K562 (cell line): ENCODE measurements around the gene COL4A2. TPM values are rescaled to one million over a fixed set of nuclear protein-coding genes. Genes with fewer than 3 reads are reported as not detected.

ENCODE experiments used
- ATAC-seq: fragments of 200-7000 bp; cut with Tn5 transposase; 3 replicates; pipeline ENCODE4 v1.9.1; 2020; ENCODE audit warnings: moderate library complexity
- BruUV-seq: library from RNA; stranded (reverse); fragments of 400-500 nt; replicated peaks from 2 replicates; lab custom pipeline; 2021; lab: Mats Ljungman, UMichigan
- CTCF ChIA-PET: fragments of 300-600 bp; formaldehyde crosslinking; extraction: SDS; loops from one replicate; lab custom pipeline; 2021; ENCODE audit warnings: low intra/inter-chr PET ratio; lab: Yijun Ruan, JAX
- POLR2A ChIA-PET: fragments of 300-600, 350-650 bp; sonication (Branson Sonifier 250); formaldehyde crosslinking; extraction: SDS; loops from one replicate; lab custom pipeline; 2021; ENCODE audit warnings: antibody characterized with exemption, inconsistent platforms; lab: Yijun Ruan, JAX
- DNase-seq, 4 experiments: peaks; one replicate each; pipeline versions ENCODE4 v3.0.0 to v3.0.0-alpha.2; 2011 to 2018; ENCODE audit warnings: low spot score in 3 of 4, mixed read lengths in 3 of 4; ENCODE audit errors: extremely low read depth in 1 of 4
- FAIRE-seq: peaks from 2 replicates; lab custom pipeline; 2011; peaks lifted over from hg19 to GRCh38; lab: Jason Lieb, UNC
- H2AFZ ChIP-seq: 2 replicates; pipeline ENCODE4 v1.6.0; 2011; ENCODE audit warnings: low read depth, low read length, control low read depth, inconsistent platforms
- H3K27ac ChIP-seq: fragments of 200-600 bp; 3 replicates; pipeline ENCODE4 v1.8.0; 2011; ENCODE audit warnings: low read depth, mild to moderate bottlenecking, control low read depth, inconsistent platforms, low read length, moderate library complexity, mixed read lengths; ENCODE audit errors: extremely low read depth
- H3K27me3 ChIP-seq, 2 experiments: fragments of 300-600 bp in 1 of 2; 2 replicates in 1 of 2; 3 replicates in 1 of 2; pipeline versions ENCODE4 v1.6.0 to v1.8.0; 2011; ENCODE audit warnings: inconsistent platforms in 2 of 2, low read length in 2 of 2, mild to moderate bottlenecking in 1 of 2, mixed read lengths in 1 of 2, moderate library complexity in 1 of 2; ENCODE audit not compliant: control insufficient read depth in 2 of 2, insufficient read depth in 2 of 2
- H3K36me3 ChIP-seq: fragments of 300-600 bp; 3 replicates; pipeline ENCODE4 v1.8.0; 2011; ENCODE audit warnings: mild to moderate bottlenecking, low read length, inconsistent platforms; ENCODE audit not compliant: control insufficient read depth, insufficient read depth
- H3K4me1 ChIP-seq, 2 experiments: fragments of 200-600 bp in 1 of 2; replicated peaks in 1 of 2; 2 replicates in 1 of 2; 3 replicates in 1 of 2; pipeline versions ENCODE4 v1.5.1 to v1.8.0; 2011; ENCODE audit warnings: inconsistent platforms in 2 of 2, low read length in 2 of 2, mild to moderate bottlenecking in 1 of 2, mixed read lengths in 1 of 2, moderate library complexity in 1 of 2; ENCODE audit not compliant: control insufficient read depth in 2 of 2, insufficient read depth in 2 of 2
- H3K4me2 ChIP-seq: 2 replicates; pipeline ENCODE4 v1.6.1; 2011; ENCODE audit warnings: low read length, control low read depth, inconsistent platforms, mixed read lengths; ENCODE audit not compliant: insufficient read depth
- H3K4me3 ChIP-seq: fragments of 200-600 bp; sonication (generic), shearing (Covaris generic); 2 replicates; pipeline ENCODE4 v1.5.1; 2016; ENCODE audit warnings: control low read depth, inconsistent platforms
- H3K79me2 ChIP-seq: fragments of 200-600 bp; 3 replicates; pipeline ENCODE4 v1.8.0; 2011; ENCODE audit warnings: low read length, inconsistent platforms; ENCODE audit not compliant: control insufficient read depth, insufficient read depth
- H3K9ac ChIP-seq, 2 experiments: 2 replicates each; pipeline versions ENCODE4 v1.6.0 to v1.6.1; 2011; ENCODE audit warnings: low read depth in 2 of 2, low read length in 2 of 2, control low read depth in 1 of 2, inconsistent platforms in 1 of 2, mild to moderate bottlenecking in 1 of 2, mixed read lengths in 1 of 2; ENCODE audit not compliant: insufficient read depth in 1 of 2
- H3K9me1 ChIP-seq: one replicate; pipeline ENCODE4 v1.6.0; 2011; ENCODE audit warnings: inconsistent platforms, mild to moderate bottlenecking, low read length, moderate library complexity; ENCODE audit not compliant: control insufficient read depth, insufficient read depth
- H3K9me3 ChIP-seq: replicated peaks from 2 replicates; pipeline ENCODE4 v1.5.1; 2011; ENCODE audit warnings: low read depth, low read length, inconsistent platforms; ENCODE audit not compliant: control insufficient read depth, insufficient read depth
- H4K20me1 ChIP-seq: replicated peaks from 2 replicates; pipeline ENCODE4 v1.6.1; 2011; ENCODE audit warnings: low read length, inconsistent platforms, mixed read lengths; ENCODE audit not compliant: control insufficient read depth, insufficient read depth
- ARID1B ChIP-seq: fragments of 450-650 bp; IDR thresholded peaks from 2 replicates; pipeline ENCODE4 v1.6.1; 2016; ENCODE audit warnings: antibody characterized with exemption, mild to moderate bottlenecking, inconsistent platforms
- C11orf30 ChIP-seq: fragments of 450-650 bp; IDR thresholded peaks from 2 replicates; pipeline ENCODE4 v1.6.1; 2016; ENCODE audit warnings: low read depth, mild to moderate bottlenecking
- CAMTA2 ChIP-seq: fragments of 250-450 bp; sonication (Bioruptor Pico); conservative IDR thresholded peaks from 2 replicates; pipeline ENCODE4 v1.5.1; 2022
- MAFF ChIP-seq: IDR thresholded peaks from 2 replicates; pipeline ENCODE4 v1.6.1; 2012; ENCODE audit warnings: low read length, improper control_type of control experiment
- MAFG ChIP-seq: fragments of 450-650 bp; conservative IDR thresholded peaks from 2 replicates; pipeline ENCODE4 v1.6.1; 2016; ENCODE audit warnings: missing genetic modification characterization, missing compliant biosample characterization
- MAFK ChIP-seq: IDR thresholded peaks from 2 replicates; pipeline ENCODE4 v1.6.1; 2011; ENCODE audit warnings: low read length, improper control_type of control experiment
- NEUROD1 ChIP-seq: fragments of 150-350 bp; IDR thresholded peaks from 2 replicates; pipeline ENCODE4 v1.6.1; 2014; ENCODE audit warnings: borderline replicate concordance, low read length, low read depth; ENCODE audit not compliant: partially characterized antibody
- NFE2 ChIP-seq: IDR thresholded peaks from 2 replicates; pipeline ENCODE4 v1.6.1; 2014; ENCODE audit warnings: antibody characterized with exemption, low read depth
- NFIC ChIP-seq: fragments of 450-650 bp; IDR thresholded peaks from 2 replicates; pipeline ENCODE4 v1.6.1; 2017; ENCODE audit warnings: mild to moderate bottlenecking, inconsistent platforms
- ZC3H11A ChIP-seq: IDR thresholded peaks from 2 replicates; pipeline ENCODE4 v1.6.1; 2012; ENCODE audit warnings: low read depth, low read length, improper control_type of control experiment
- ZNF121 ChIP-seq: sonication (generic); formaldehyde crosslinking; conservative IDR thresholded peaks from 2 replicates; pipeline ENCODE4 v1.8.0; 2022; ENCODE audit warnings: missing genetic modification reagents
- ZNF316 ChIP-seq: fragments of 450-650 bp; IDR thresholded peaks from 2 replicates; pipeline ENCODE4 v1.6.1; 2016
- WGBS: fragments of 100-300 bp; shearing (Covaris generic); methylation state at CpG from one replicate; pipeline ENCODE4 v1.1.6; 2016; ENCODE audit warnings: low coverage, mixed read lengths; ENCODE audit not compliant: insufficient coverage; ENCODE audit errors: missing lambda C conversion rate; 5-methylcytosine and 5-hydroxymethylcytosine counted together
- in situ Hi-C: fragments of 300-500 bp; cut with MboI; formaldehyde crosslinking; loops from 4 replicates; pipeline ENCODE4 v1.15.0; 2018; ENCODE audit warnings: inconsistent platforms, mixed read lengths
- intact Hi-C: fragments of 100-400 bp; cut with micrococcal nuclease; formaldehyde crosslinking; loops from 2 replicates; pipeline ENCODE4 v1.14.2; 2022
- polyA plus RNA-seq, 8 experiments: library from polyadenylated mRNA; depleted of rRNA in 4 of 8; stranded (reverse) in 5 of 8; unstranded in 3 of 8; fragments of >200 nt; fragmentation: Nextera tagmentation in 2 of 8; fragmentation: Illumina TruSeq in 1 of 8; extraction: Ambion mirVana in 2 of 8; extraction: Trizol in 1 of 8; gene quantifications; 2 replicates each; pipeline versions ENCODE4 v1.2.1 to v1.2.3, GENCODE V29; 2011 to 2014; ENCODE audit warnings: inconsistent platforms in 1 of 8, missing spikeins in 1 of 8
- total RNA-seq, 7 experiments: library from RNA; depleted of rRNA in 6 of 7; stranded (reverse); fragments of >200 nt in 6 of 7; fragmentation: Illumina TruSeq in 2 of 7; extraction: Trizol in 2 of 7; gene quantifications; 2 replicates each; pipeline versions ENCODE4 v1.2.1 to v1.2.3, GENCODE V29; 2011 to 2021; ENCODE audit warnings: low replicate concordance in 1 of 7
- TF ChIP-seq, protein P1 (sequence below): fragments of 250-450 bp; sonication (Bioruptor Pico); IDR thresholded peaks from 2 replicates; pipeline ENCODE4 v1.5.0; 2020; ENCODE audit warnings: mild to moderate bottlenecking

Gene COL4A2
- total and polyA plus RNA-seq, 9 of the 15 experiments (the other 6 are each of a cell fraction or from before 2014, with no cell fraction given): 0.13 to 15.2 (median 8.1) TPM

DNA sequence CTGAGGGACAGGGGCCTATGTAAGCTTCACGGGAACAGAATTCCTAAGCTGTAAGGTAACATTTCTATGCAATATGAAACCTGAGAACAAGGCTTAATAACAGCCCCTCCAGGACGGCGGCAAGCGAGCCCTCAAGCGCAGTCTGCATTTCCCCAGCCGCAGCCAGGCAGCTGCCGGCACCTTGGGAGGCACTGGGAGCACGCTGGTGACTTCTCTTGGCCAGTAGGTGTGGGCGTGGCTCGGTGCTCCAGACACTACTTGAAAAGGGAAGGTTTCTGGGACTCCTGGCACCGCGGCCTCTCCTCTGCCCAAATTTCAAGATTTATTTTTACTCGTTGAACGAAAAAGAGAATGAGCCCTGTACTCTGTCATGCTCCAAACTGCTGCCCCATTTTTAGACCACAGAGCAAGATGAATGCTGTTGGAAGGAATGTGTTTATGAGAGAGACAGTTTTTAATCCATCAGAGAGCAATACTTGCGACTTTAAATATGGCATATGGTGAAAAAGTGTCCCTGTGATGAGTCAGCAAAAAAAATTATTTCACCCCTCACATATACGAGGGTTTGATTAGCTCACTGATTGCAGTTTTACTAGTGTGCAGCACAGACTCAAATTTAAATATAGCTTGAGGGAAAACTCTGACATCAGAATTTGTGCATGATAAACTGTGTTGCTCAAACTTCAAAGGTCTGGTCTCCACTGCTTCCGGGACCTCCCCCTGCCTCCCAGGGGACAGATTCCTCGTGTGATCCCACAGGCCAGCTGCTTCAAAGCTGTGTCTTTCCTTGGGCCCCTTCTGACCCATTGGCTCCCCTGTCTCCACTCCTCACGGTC, 81.2 kb downstream of the COL4A2 start:
- DNase-seq (no peak), ATAC-seq (no peak), FAIRE-seq (no peak)
- intact Hi-C loops: no loop called here
- no peak overlapping the region for H3K4me3 ChIP-seq
- no peak overlapping the region for H2AFZ ChIP-seq
- in situ Hi-C loops: no loop called here
- ChIA-PET POLR2A (interaction anchor here (0.9 kb wide), 1 partner anchor 15 kb away, joined by 3 read pairs; no protein-coding TSS in a partner anchor), CTCF (no interaction called here)
- H3K9me3 ChIP-seq: no peaks in the 10 kb centered on the region
- no TSS peak for BruUV-seq
- H3K9me1 ChIP-seq: no peaks in the 10 kb centered on the region
- no peaks in the 10 kb centered on the region for H3K4me1 ChIP-seq
- H3K4me2 ChIP-seq: no peak overlapping the region
- peaks cover 5 to 32% of the 10 kb centered on the region in 2 experiments for H3K27me3 ChIP-seq
- no peaks in the 10 kb centered on the region for H3K79me2 ChIP-seq
- H3K9ac ChIP-seq: no peak overlapping the region
- peak; percentile 83 for TF ChIP-seq MAFG (tag)
- TF ChIP-seq, protein P1, sequence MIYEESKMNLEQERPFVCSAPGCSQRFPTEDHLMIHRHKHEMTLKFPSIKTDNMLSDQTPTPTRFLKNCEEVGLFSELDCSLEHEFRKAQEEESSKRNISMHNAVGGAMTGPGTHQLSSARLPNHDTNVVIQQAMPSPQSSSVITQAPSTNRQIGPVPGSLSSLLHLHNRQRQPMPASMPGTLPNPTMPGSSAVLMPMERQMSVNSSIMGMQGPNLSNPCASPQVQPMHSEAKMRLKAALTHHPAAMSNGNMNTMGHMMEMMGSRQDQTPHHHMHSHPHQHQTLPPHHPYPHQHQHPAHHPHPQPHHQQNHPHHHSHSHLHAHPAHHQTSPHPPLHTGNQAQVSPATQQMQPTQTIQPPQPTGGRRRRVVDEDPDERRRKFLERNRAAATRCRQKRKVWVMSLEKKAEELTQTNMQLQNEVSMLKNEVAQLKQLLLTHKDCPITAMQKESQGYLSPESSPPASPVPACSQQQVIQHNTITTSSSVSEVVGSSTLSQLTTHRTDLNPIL (CRISPR knock-in tag): no peak
- TF ChIP-seq NFE2: peak; percentile 14; the same call in 1 of the 2 replicates
- TF ChIP-seq ZNF121 (CRISPR knock-in tag): no peak
- TF ChIP-seq MAFK: peak; percentile 90
- peak; percentile 72 for TF ChIP-seq C11orf30
- TF ChIP-seq ZC3H11A: no peak
- TF ChIP-seq ZNF316: peak; percentile 91
- TF ChIP-seq NFIC: no peak
- TF ChIP-seq ARID1B: no peak
- peak; percentile 88 for TF ChIP-seq MAFF
- TF ChIP-seq NEUROD1: no peak
- no peak for TF ChIP-seq CAMTA2 (CRISPR knock-in tag)
- H3K27ac ChIP-seq: no peak overlapping the region
- 3% methylated on average over 17 of the region's 19 CpGs for WGBS
- H4K20me1 ChIP-seq: no peaks in the 10 kb centered on the region
- H3K36me3 ChIP-seq: no peaks in the 10 kb centered on the region
